ENCODE data around the gene GVQW3. TPM values are rescaled to one million over a fixed set of nuclear protein-coding genes. Genes with fewer than 3 reads are reported as not detected.

Gene GVQW3
- total RNA-seq, 2 experiments from 2014 or later = 1.7 to 2.1 TPM

- intact Hi-C loops (cut with micrococcal nuclease) = no loop called here
- Mint-ChIP-seq H3K4me3 (no peak overlapping the region), H3K9me3 (no peaks in the 10 kb centered on the region), H3K36me3 (ENCODE audit: low read depth) (peaks cover 27% of the 10 kb centered on the region), H3K27me3 (ENCODE audit: low read depth) (no peaks in the 10 kb centered on the region), H3K27ac (no peak overlapping the region), H3K4me1 (ENCODE audit: low read depth) (peaks cover 3% of the 10 kb centered on the region)
- CTCF ChIA-PET = no interaction called here
- DNase-seq = no peak
These were observed 74.8 kb downstream of the GVQW3 start for GRCh38 chr11:76455931-76456330.

GRCh38 chr11:76456571-76456970 is 75.4 kb downstream of the GVQW3 start:
- DNase-seq = no peak
- Mint-ChIP-seq H3K27ac (no peak overlapping the region), H3K36me3 (ENCODE audit: low read depth) (peaks cover 25% of the 10 kb centered on the region), H3K27me3 (ENCODE audit: low read depth) (no peaks in the 10 kb centered on the region), H3K9me3 (no peaks in the 10 kb centered on the region), H3K4me3 (no peak overlapping the region), H3K4me1 (ENCODE audit: low read depth) (peaks cover 3% of the 10 kb centered on the region)
- intact Hi-C loops (cut with micrococcal nuclease) = no loop called here
- CTCF ChIA-PET = no interaction called here

Other genes starting within 250 kb of the GVQW3 start
- not detected for gene WNT11, start 174.8 kb upstream of the GVQW3 start, total RNA-seq
- 10 to 100 TPM; 39.4 to 40.6 TPM for gene THAP12, start 191 bp upstream of the GVQW3 start, total RNA-seq
- 10 to 100 TPM; 23.2 to 26.7 TPM for gene EMSY, start 63.7 kb downstream of the GVQW3 start, total RNA-seq